Subcutaneous adipose tissue (tissue), 4 donors: Measurements from ENCODE around the gene MAP4K5. TPM values are rescaled to one million over a fixed set of nuclear protein-coding genes. Genes with fewer than 3 reads are reported as not detected.

Experiments used
- CTCF ChIP-seq: fragments of 450-650 bp; IDR thresholded peaks from one replicate; pipeline ENCODE4 v1.5.1; 2016; ENCODE audit warnings: low read depth, mild to moderate bottlenecking, control low read depth, antibody characterized with exemption, moderate library complexity
- total RNA-seq, 4 donors: library from RNA; depleted of rRNA; stranded (reverse); fragments of >200 nt; gene quantifications; one replicate each; pipeline ENCODE4 v1.1.0, GENCODE V29; 2016

The MAP4K5 gene
- total RNA-seq, 4 donors from 2014 or later: 78.3 to 139 (median 120) TPM

DNA sequence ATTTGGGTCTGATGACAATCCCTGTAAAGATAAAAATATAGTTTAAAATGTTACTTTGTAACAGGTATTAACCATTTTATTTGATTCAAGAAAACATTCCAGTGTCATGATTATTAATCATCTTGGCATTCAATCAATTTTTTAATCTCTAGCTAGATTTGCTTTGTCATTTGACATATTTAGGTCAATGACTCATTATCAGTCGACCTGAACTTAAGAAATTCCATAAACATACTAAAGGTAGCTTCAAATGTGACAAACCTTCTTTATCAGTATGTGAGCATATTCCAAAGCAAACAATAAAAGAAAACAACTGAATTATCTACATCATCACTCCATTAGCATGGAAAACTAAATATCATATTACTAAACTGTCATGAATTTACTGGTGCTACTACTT lies 84.9 kb downstream of the MAP4K5 start:
- no peak for TF ChIP-seq CTCF

DNA sequence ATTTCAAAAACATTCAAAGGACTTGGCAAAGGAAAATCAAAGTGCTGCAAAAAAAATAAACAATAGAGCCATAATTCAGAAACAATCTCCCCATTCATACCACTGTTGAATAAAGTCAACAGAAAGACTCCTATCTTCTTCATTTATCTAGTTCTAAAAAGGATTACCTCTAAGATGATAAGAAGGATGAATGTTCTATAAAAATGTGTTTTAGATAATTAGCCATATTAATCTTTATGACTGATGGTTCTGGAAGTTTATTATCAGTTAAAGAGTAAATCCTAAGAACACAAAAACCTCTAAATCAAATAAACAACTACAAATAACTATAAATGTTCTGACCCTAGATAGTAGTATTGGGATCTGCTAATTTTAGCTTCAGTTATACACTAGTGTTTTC lies 97.8 kb downstream of the MAP4K5 start:
- no peak for TF ChIP-seq CTCF

DNA sequence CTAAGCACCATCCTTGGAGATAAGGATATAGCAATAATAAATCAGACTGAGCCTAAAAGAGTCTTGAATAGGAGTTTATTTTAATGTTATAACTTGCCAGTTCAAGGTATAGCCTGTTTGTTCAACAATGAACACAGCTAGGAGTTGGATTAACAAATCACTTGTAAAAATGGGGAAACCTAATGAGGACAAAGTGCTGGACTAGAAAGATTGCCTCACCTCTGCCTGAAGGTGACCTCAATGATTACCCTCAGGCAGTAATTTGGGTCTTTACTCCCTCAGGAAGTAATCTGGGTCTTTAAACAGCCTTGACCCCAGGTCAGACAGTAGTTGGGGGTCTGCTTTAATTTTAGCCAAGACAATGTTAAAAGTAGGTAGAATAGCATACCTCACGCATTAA lies 100.2 kb downstream of the MAP4K5 start:
- no peak for TF ChIP-seq CTCF

- no peak for TF ChIP-seq CTCF
Observed at GRCh38 chr14:50425816-50426215, 106.6 kb downstream of the MAP4K5 start.

GRCh38 chr14:50425105-50425504 lies 107.3 kb downstream of the MAP4K5 start:
- no peak for TF ChIP-seq CTCF

DNA sequence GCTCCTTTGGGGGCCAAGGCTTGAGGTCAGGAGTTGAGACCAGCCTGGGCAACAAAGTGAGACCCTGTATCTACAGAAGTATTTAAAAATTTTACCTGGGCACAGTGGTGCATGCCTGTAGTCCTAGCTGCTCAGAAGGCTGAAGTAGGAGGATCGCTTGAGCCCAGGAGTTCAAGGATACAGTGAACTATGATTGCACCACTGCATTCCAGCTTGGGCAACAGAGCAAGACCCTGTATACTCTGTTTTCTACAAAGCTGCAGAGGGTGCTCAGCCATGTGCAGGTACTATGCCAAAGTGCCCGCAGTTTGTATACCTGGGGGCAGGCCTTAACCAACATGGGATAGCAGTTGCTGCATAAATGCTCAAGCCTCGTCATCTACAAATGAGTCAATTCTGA lies 108.8 kb downstream of the MAP4K5 start:
- TF ChIP-seq CTCF: no peak

GRCh38 chr14:50421499-50421898 lies 110.9 kb downstream of the MAP4K5 start:
- TF ChIP-seq CTCF: no peak
